Activated T-helper 1 cell treated with anti-CD3 and anti-CD28 coated beads, Interleukin-12 subunit alpha, Interleukin-12 subunit beta, Interleukin-2, Interleukin-4 antibody, amounts not matched to agents 30 ng/mL and 10 ng/mL and 1 ng/mL, durations not matched to agents 14 hours and 24 hours and 36 hours (primary cell): ENCODE results near the gene RNF113B. TPM values are rescaled to one million over a fixed set of nuclear protein-coding genes. Genes with fewer than 3 reads are reported as not detected.

Experiments used
- DNase-seq: peaks from one replicate; pipeline ENCODE4 v3.0.0; 2021; ENCODE audit warnings: low spot score
- H3K27ac Mint-ChIP-seq: one replicate; pipeline ENCODE4 v1.8.0; 2021; ENCODE audit warnings: mild to moderate bottlenecking, mixed read lengths
- H3K27me3 Mint-ChIP-seq: one replicate; pipeline ENCODE4 v1.8.0; 2022; ENCODE audit warnings: mild to moderate bottlenecking, moderate library complexity, mixed read lengths; ENCODE audit not compliant: insufficient read depth
- H3K36me3 Mint-ChIP-seq: one replicate; pipeline ENCODE4 v1.8.0; 2021; ENCODE audit warnings: low read depth, mixed read lengths
- H3K4me1 Mint-ChIP-seq: one replicate; pipeline ENCODE4 v1.8.0; 2021; ENCODE audit warnings: low read depth, mixed read lengths
- H3K4me3 Mint-ChIP-seq: one replicate; pipeline ENCODE4 v1.8.0; 2021; ENCODE audit warnings: mild to moderate bottlenecking, moderate library complexity, mixed read lengths
- H3K9me3 Mint-ChIP-seq: one replicate; pipeline ENCODE4 v1.8.0; 2021; ENCODE audit warnings: mixed read lengths
- intact Hi-C: fragments of 100-400 bp; cut with micrococcal nuclease; formaldehyde crosslinking; loops from one replicate; pipeline ENCODE4 v1.15.1; 2024
- total RNA-seq: library from RNA; stranded (reverse); gene quantifications from 2 replicates; pipeline ENCODE4 v1.2.3, GENCODE V29; 2022

Gene RNF113B
- total RNA-seq, result not detected in 2 replicates

DNA sequence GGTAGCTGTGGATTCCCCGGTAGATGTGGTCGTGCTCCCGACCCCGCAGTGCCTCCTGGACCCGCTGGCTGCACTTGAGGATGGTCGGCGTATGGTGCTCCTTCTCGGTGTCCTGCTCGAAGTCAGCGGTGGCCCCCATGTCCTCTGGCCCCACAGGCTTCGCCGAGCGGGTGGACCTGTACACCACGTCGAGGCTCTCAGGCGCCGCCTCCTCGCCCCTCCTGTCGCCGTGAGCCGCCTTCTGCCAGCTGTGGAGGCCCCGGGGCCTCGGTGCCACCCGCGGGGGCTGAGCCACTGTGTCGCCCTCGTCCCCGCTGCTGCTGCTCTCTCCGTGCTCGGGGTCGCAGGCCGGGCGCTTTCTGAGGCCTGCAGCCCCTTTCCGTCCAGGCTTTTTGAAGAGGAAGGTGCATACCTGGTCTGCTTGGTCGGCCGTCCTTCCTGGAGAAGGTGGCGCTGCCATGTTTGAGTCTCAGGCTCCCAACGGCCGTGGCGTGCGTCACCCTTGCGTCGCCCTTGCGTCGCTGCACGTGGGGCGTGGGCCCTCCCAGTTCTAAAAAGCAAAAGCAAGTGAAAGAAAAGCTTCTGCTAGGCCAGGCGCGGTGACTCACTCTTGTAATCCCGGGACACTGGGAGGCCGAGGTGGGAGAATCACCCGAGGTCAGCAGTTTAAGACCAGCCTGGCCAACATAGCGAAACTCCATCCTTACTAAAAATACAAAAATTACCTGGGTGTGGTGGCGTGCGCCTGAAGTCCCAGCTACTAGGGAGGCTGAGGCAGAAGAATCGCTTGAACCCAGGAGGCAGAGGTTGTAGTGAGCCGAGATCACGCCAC, at the start of gene RNF113B:
TSS of gene RNF113B (minus strand) at position 493 of the 832 bp plus-strand sequence. CDS start at position 460, 33 bp downstream.
- Mint-ChIP-seq H3K4me3 (no peak within 1 kb of the TSS), H3K27me3 (peaks cover 3% of the 10 kb centered on the region), H3K4me1 (no peaks in the 10 kb centered on the region), H3K27ac (no peak within 1 kb of the TSS), H3K9me3 (no peaks in the 10 kb centered on the region), H3K36me3 (no peaks in the 10 kb centered on the region)
- intact Hi-C loops, result no loop called here
- no peak for DNase-seq

DNA sequence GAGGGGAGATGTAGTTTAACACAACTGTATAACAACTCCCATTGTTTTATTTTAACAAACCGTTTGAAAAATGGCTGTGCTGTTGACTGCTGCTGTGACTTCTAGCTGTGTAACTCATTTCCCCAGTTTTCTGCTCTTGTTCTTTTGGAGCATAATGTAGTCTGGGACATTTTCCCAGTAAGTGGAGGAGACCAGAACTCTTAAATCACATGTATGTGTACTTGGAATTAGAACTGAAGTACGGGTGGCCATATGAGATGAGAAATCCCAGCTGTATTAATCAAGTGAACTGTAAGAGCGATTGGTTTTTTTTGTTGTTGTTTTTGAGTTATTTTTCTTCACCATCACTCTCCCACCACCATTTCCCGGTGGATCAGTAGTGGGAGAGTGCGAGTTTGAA, 49.4 kb upstream of the RNF113B start:
- Mint-ChIP-seq H3K27ac (no peak overlapping the region), H3K4me1 (no peaks in the 10 kb centered on the region), H3K4me3 (no peak overlapping the region), H3K36me3 (no peaks in the 10 kb centered on the region), H3K9me3 (no peaks in the 10 kb centered on the region), H3K27me3 (no peaks in the 10 kb centered on the region)
- no peak for DNase-seq
- intact Hi-C loops, result no loop called here

DNA sequence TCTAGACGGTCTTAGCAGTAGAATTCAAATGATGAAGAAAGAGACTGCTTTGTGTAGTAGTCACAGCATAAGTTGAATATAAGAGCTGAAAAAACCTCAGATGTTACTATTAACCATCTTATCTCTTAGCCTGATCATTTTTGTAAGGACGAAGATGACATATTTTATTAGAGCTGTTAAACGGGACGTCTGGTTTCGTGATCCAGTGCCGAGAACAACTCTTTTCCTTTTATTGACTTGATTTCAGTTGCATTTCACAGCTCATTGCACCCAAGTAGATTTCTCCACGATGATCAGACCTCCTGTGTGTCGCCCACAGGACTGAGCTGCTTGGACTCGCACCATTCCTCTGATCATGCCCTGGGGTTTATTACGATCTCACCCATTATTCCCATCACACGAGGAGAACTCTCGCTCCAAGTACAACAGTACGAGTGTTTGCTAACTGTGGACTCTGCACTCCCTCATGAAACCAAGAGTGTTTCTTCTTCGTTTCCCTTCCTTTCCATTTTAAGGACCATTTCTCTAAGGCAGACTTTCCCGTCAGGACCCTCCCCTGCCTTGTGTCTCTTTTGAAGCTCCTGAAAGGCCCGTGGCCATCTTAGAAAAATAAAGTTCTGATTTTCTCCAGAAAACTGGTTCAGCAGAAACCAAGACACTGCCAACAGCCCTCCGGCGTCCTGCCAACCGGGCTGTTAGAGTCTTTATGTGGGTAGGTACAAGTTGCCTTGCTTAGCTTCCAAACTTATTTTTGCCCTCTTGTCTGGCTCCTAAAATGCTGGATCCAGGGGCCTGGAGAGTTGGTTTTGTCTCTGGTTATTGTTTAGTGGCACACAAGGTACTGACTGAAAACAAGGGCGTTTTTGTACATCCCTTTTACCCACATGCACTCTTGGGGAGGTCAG, 48.2 kb upstream of the RNF113B start:
- Mint-ChIP-seq H3K27ac (no peak overlapping the region), H3K4me3 (no peak overlapping the region), H3K27me3 (no peaks in the 10 kb centered on the region), H3K9me3 (no peaks in the 10 kb centered on the region), H3K4me1 (no peaks in the 10 kb centered on the region), H3K36me3 (no peaks in the 10 kb centered on the region)
- intact Hi-C loops, result no loop called here
- no peak for DNase-seq

DNA sequence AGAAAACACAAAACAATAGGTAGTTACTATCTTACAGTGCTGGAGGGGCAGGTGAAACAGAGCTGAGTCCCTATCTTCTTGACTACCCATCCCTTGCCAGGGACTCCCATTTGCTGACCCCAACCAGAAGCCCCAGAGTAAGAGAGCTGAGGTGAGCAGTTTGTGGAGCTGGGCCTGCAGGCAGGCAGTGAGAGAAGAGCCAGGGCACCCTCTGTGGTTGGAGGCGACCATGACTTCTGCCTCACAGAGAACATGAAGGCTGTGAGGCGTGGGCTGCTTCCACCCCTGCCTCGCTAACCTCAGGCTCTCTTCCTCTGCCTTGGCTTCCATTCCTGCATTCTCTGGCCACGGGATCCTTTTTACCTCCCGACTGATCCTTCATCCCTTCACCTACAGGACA, 47.5 kb upstream of the RNF113B start:
- intact Hi-C loops, result no loop called here

DNA sequence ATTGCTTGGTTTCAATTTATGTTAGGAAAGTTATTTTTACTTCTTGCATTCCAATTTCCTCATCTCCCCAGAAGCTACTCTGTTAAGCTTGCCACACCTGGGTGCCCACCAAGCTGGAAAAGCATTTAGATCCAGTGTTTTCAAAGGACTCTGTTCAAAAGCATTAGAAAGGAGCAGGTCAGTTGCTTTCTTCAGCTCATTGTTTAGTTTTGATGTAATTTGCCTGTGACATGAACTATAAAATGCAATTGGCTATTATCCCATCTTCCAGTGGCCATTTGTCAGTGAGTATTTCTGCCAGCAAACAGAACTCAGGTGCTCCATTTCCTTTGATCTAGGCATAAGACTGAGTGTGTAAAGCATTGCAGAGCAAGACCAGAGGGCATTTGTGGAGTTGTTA, 46.7 kb upstream of the RNF113B start:
- H3K4me3 Mint-ChIP-seq, result no peak overlapping the region
- no peaks in the 10 kb centered on the region for H3K27me3 Mint-ChIP-seq
- no peak overlapping the region for H3K27ac Mint-ChIP-seq
- no peaks in the 10 kb centered on the region for H3K4me1 Mint-ChIP-seq
- DNase-seq, result no peak
- no peaks in the 10 kb centered on the region for H3K36me3 Mint-ChIP-seq
- intact Hi-C loops, result no loop called here
- H3K9me3 Mint-ChIP-seq, result no peaks in the 10 kb centered on the region

More for the DNA sequence above, 47.5 kb upstream of the RNF113B start:
- no peaks in the 10 kb centered on the region for H3K9me3 Mint-ChIP-seq
- no peaks in the 10 kb centered on the region for H3K36me3 Mint-ChIP-seq
- H3K27ac Mint-ChIP-seq, result no peak overlapping the region
- DNase-seq, result no peak
- no peak overlapping the region for H3K4me3 Mint-ChIP-seq
- H3K4me1 Mint-ChIP-seq, result no peaks in the 10 kb centered on the region
- no peaks in the 10 kb centered on the region for H3K27me3 Mint-ChIP-seq

DNA sequence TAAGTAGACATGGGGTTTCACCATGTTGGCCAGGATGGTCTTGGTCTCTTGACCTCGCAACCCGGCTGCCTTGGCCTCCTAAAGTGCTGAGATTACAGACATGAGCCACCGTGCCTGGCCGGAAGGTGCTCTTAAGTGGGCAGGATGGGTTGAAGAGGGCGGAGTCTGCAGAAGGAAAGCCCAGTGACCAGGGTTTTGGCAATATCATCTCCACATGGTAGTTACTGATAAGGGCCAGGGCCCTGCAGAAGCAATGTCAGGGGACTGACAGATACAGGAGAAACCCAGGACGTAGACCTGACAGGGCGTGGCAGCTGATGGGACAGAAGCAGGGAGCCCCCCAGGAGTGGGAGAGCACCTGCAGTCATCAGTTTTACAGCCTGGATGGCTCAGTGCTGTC, 45.7 kb upstream of the RNF113B start:
- Mint-ChIP-seq H3K36me3 (no peaks in the 10 kb centered on the region), H3K4me1 (no peaks in the 10 kb centered on the region), H3K27me3 (no peaks in the 10 kb centered on the region), H3K4me3 (no peak overlapping the region), H3K27ac (no peak overlapping the region), H3K9me3 (no peaks in the 10 kb centered on the region)
- intact Hi-C loops, result no loop called here
- no peak for DNase-seq

DNA sequence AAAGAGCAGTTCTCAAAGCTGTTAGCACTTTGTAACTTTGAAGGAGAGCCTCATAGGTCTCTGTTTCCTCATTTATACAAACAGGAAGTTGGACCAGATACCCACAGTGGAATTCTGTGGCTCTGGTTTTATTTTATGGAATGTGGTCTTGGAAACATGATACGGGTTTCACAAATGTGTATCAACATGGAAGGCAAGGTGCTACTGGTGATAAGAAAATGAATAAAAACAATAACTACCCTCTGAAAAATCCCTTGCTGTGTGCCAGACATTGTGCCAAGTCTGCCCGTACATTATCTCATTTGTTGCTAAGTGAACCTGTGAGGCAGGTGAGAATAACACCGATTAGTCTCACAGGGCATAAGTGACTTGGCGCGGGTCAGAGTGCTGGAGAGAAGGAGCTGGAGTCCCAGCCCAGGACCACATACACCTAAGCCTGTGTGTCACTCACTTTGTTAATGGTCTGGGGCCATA, 45.0 kb upstream of the RNF113B start:
- Mint-ChIP-seq H3K27ac (no peak overlapping the region), H3K36me3 (no peaks in the 10 kb centered on the region), H3K27me3 (no peaks in the 10 kb centered on the region), H3K4me3 (no peak overlapping the region), H3K9me3 (no peaks in the 10 kb centered on the region), H3K4me1 (no peaks in the 10 kb centered on the region)
- DNase-seq, result no peak
- intact Hi-C loops, result no loop called here

DNA sequence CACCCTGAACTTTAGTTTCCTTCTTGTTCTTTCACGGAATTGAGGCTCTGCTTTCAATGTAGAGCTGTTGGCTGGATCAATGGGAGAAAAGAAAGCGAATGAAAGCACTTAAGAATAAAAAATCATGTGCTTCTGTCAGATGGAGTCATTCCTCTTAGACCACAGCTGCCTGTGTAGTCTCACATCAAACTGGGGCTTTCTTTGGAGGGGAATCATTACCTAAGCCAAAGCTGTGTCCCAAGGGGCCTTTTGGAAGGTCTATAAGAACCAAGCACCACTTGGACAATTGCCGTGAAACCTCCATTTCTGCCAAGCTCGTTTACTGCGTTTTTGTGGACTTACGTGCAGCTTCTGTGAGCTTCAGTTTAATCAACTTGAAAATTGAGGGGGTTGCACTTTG, 44.2 kb upstream of the RNF113B start:
- intact Hi-C loops, result no loop called here
- no peak overlapping the region for H3K4me3 Mint-ChIP-seq
- H3K36me3 Mint-ChIP-seq, result no peaks in the 10 kb centered on the region
- no peaks in the 10 kb centered on the region for H3K4me1 Mint-ChIP-seq
- H3K27me3 Mint-ChIP-seq, result no peaks in the 10 kb centered on the region
- H3K9me3 Mint-ChIP-seq, result no peaks in the 10 kb centered on the region
- no peak overlapping the region for H3K27ac Mint-ChIP-seq
- DNase-seq, result no peak

DNA sequence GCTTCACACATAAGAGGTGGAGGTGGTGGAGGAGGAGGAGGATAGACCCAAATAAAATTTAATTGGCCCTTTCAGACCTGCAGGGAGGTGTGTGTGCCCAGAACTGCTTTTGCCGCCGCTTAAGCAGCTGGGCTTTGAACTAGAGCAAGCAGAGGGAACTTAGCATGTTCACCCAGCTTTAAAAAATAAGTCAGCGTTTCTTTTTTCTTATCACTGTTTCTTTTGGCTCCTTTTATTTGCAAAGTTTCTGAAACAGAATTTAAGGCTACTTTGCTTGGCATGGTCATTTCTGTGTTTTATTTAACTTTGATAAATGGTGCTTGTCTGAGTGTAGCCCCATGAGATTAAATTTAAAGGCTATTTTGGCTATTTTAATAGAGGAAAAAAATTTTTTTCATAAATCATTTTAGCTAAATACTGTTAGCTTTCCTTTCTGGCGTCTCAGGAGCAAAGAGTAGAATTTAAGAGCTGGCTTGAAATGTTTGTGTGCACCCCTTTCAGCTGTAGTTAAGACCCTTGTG, 43.3 kb upstream of the RNF113B start:
- no peak overlapping the region for H3K27ac Mint-ChIP-seq
- DNase-seq, result no peak
- H3K36me3 Mint-ChIP-seq, result no peaks in the 10 kb centered on the region
- intact Hi-C loops, result no loop called here
- no peak overlapping the region for H3K4me3 Mint-ChIP-seq
- no peaks in the 10 kb centered on the region for H3K9me3 Mint-ChIP-seq
- H3K4me1 Mint-ChIP-seq, result no peaks in the 10 kb centered on the region
- H3K27me3 Mint-ChIP-seq, result no peaks in the 10 kb centered on the region

DNA sequence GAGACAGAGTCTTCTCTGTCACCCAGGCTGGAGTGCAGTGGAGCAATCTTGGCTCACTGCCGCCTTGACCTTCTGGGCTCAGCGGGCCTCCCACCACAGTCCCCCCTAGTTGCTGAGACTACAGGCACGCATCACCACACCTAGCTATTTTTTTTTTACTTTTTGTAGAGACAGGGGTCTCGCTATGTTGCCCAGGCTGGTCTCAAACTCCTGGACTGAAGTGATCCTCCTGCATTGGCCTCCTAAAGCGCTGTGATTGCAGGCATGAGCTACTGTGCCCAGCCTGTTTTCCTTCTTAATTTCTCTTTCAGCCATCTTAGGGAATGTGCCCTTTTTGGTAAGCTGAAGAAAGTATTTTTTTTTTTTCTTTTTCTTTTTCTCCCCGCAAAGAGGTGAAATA, 42.6 kb upstream of the RNF113B start:
- intact Hi-C loops, result no loop called here
- Mint-ChIP-seq H3K9me3 (no peaks in the 10 kb centered on the region), H3K27ac (no peak overlapping the region), H3K4me1 (no peaks in the 10 kb centered on the region), H3K4me3 (no peak overlapping the region), H3K27me3 (no peaks in the 10 kb centered on the region), H3K36me3 (no peaks in the 10 kb centered on the region)
- DNase-seq, result no peak

DNA sequence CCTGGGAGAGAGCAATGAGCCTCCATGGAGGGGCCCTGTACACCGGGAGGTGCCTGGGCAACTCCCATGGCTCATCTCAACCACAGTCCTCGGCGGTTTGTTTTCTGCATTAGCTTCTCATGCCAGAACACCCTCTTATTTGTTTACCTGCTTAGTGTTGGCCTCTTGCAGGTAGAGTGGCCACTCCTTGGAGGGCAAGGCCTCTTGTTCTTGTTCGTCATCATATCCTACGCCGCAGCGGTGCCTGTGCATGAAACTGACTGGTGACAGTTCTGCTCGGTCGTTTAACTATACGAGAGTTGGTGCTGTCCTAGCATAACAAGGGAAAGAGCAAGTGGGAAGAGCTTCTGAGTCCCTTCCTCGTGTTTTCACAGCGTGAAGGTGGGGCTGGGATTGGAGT, 40.5 kb upstream of the RNF113B start:
- Mint-ChIP-seq H3K27me3 (no peaks in the 10 kb centered on the region), H3K9me3 (no peaks in the 10 kb centered on the region), H3K27ac (no peak overlapping the region), H3K4me3 (no peak overlapping the region), H3K36me3 (no peaks in the 10 kb centered on the region), H3K4me1 (no peaks in the 10 kb centered on the region)
- DNase-seq, result no peak
- intact Hi-C loops, result no loop called here

DNA sequence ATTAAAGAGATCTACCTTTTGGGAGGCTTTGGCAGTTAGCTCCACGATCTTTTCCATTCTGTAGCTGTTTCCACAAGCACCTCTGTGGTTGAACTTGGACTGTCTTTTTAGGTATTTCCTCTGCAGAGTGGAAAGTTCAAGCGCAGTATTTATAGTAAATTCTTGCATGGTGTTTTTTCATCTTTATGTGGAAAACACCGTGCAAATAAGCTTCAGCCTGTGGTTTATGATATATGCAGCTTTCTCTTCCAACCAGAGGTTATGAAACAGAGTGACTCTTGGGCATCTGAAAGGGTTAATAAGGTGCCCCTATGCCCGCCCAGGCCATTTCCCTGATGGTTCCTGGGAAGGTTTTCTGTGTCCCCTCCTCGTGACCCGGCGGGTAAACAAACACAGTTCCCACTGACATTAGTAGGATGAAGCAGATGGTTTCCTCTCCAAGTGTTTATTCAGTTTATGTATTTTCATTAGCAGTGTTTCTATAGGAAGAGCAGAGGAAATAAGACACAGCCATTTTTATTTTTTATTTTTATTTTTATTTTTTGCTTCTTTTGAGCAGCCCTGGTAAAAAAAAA, 39.7 kb upstream of the RNF113B start:
- intact Hi-C loops, result no loop called here
- H3K36me3 Mint-ChIP-seq, result no peaks in the 10 kb centered on the region
- no peak for DNase-seq
- H3K27ac Mint-ChIP-seq, result no peak overlapping the region
- no peaks in the 10 kb centered on the region for H3K9me3 Mint-ChIP-seq
- H3K4me3 Mint-ChIP-seq, result no peak overlapping the region
- H3K27me3 Mint-ChIP-seq, result no peaks in the 10 kb centered on the region
- H3K4me1 Mint-ChIP-seq, result no peaks in the 10 kb centered on the region

DNA sequence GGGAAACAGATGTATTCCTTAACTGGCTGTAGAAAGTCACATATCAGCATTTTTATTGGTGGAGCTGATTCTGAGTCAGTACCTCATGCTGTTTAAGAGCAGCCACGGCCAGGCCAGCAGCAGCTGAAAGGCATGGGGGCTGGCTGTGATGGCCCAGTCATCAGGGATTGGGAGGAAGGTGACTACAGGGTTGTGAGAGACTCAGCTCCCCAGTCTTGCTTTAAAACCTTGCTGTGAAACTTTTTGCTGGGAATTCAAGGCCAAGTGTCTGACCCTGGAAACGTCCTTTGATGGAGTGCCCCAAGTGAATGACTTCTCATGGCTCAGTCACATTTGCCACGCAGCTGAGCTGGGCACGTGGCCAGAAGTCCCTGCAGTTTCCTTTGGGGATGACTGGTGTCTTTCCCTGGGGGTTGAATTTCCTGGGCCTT, 39.1 kb upstream of the RNF113B start:
- Mint-ChIP-seq H3K36me3 (no peaks in the 10 kb centered on the region), H3K27me3 (no peaks in the 10 kb centered on the region), H3K4me3 (no peak overlapping the region), H3K4me1 (no peaks in the 10 kb centered on the region), H3K27ac (no peak overlapping the region), H3K9me3 (no peaks in the 10 kb centered on the region)
- DNase-seq, result no peak
- intact Hi-C loops, result no loop called here
